NCI-H2227 treated with DMSO at 0.1 percent for 48 hours (cell line): Measurements from ENCODE around the gene IFI27.
"Not testable (repeated sequence)": the region's sequence is repeated elsewhere in the genome, so short reads cannot be mapped to it uniquely, and the experiment has no call there.

Experiments
- DNase-seq: peaks from one replicate; lab custom pipeline; 2025; lab: John Stamatoyannopoulos, UW

IFI27 gene

GRCh38 chr14:94110552-94111181, at the start of gene IFI27:
TSS of gene IFI27 (plus strand) at chr14:94110736.
- DNase-seq, result no peak

- no peak for DNase-seq
Measured at GRCh38 chr14:94062344-94062940, 48.1 kb upstream of the IFI27 start.

- no peak for DNase-seq
Measured at GRCh38 chr14:94066089-94066676, 44.4 kb upstream of the IFI27 start.

- DNase-seq, result not testable (repeated sequence)
Measured at GRCh38 chr14:94072076-94072475, 38.5 kb upstream of the IFI27 start.

GRCh38 chr14:94074534-94074933, 36.0 kb upstream of the IFI27 start:
- no peak for DNase-seq

GRCh38 chr14:94075008-94075407, 35.5 kb upstream of the IFI27 start:
- no peak for DNase-seq

- no peak for DNase-seq
Measured at GRCh38 chr14:94077111-94077821, 33.3 kb upstream of the IFI27 start.

- no peak for DNase-seq
Measured at GRCh38 chr14:94077823-94078222, 32.7 kb upstream of the IFI27 start.

GRCh38 chr14:94079891-94080620, 30.5 kb upstream of the IFI27 start:
- no peak for DNase-seq

GRCh38 chr14:94080621-94081385, 29.7 kb upstream of the IFI27 start, which contains the start of the genes DDX24 and IFI27L1:
TSS of gene DDX24 (minus strand) at chr14:94081202. CDS start at chr14:94079742, 1,460 bp downstream.
TSS of gene IFI27L1 (plus strand) at chr14:94081310. CDS start at chr14:94096938, 15,628 bp downstream.
- peak; percentile 81 for DNase-seq

GRCh38 chr14:94081386-94081820, 29.1 kb upstream of the IFI27 start:
- DNase-seq, result no peak

- DNase-seq, result no peak
Measured at GRCh38 chr14:94087891-94088290, 22.6 kb upstream of the IFI27 start.

- no peak for DNase-seq
Measured at GRCh38 chr14:94088516-94088915, 22.0 kb upstream of the IFI27 start.

GRCh38 chr14:94089479-94089878, 21.1 kb upstream of the IFI27 start:
- DNase-seq, result no peak

GRCh38 chr14:94093418-94093817, 17.1 kb upstream of the IFI27 start:
- no peak for DNase-seq

- DNase-seq, result no peak
Measured at GRCh38 chr14:94097091-94097490, 13.4 kb upstream of the IFI27 start.

GRCh38 chr14:94098326-94098992, 12.1 kb upstream of the IFI27 start:
- no peak for DNase-seq

GRCh38 chr14:94099006-94099405, 11.5 kb upstream of the IFI27 start:
- DNase-seq, result no peak

- DNase-seq, result no peak
Measured at GRCh38 chr14:94100847-94101246, 9.7 kb upstream of the IFI27 start.

- DNase-seq, result no peak
Measured at GRCh38 chr14:94101748-94102147, 8.8 kb upstream of the IFI27 start.
